GM12864 (cell line): Measurements from ENCODE around the gene KCNJ5.

Source experiments
- DNase-seq: peaks from one replicate; pipeline ENCODE4 v3.0.0-alpha.2; 2011; ENCODE audit warnings: low read depth
- H3K4me3 ChIP-seq: 2 replicates; pipeline ENCODE4 v1.5.1; 2011; ENCODE audit warnings: mild to moderate bottlenecking, low read depth, low read length, control low read depth
- TF ChIP-seq, protein P1 (sequence below): IDR thresholded peaks from 2 replicates; pipeline ENCODE4 v1.5.1; 2011; ENCODE audit warnings: low read depth, mild to moderate bottlenecking, moderate library complexity, low read length, control low read depth, inconsistent platforms; ENCODE audit errors: missing control alignments

KCNJ5 gene

DNA sequence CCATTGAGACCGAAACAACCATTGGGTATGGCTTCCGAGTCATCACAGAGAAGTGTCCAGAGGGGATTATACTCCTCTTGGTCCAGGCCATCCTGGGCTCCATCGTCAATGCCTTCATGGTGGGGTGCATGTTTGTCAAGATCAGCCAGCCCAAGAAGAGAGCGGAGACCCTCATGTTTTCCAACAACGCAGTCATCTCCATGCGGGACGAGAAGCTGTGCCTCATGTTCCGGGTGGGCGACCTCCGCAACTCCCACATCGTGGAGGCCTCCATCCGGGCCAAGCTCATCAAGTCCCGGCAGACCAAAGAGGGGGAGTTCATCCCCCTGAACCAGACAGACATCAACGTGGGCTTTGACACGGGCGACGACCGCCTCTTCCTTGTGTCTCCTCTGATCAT is 20.5 kb downstream of the KCNJ5 start:
- DNase-seq: no peak
- TF ChIP-seq, protein P1, sequence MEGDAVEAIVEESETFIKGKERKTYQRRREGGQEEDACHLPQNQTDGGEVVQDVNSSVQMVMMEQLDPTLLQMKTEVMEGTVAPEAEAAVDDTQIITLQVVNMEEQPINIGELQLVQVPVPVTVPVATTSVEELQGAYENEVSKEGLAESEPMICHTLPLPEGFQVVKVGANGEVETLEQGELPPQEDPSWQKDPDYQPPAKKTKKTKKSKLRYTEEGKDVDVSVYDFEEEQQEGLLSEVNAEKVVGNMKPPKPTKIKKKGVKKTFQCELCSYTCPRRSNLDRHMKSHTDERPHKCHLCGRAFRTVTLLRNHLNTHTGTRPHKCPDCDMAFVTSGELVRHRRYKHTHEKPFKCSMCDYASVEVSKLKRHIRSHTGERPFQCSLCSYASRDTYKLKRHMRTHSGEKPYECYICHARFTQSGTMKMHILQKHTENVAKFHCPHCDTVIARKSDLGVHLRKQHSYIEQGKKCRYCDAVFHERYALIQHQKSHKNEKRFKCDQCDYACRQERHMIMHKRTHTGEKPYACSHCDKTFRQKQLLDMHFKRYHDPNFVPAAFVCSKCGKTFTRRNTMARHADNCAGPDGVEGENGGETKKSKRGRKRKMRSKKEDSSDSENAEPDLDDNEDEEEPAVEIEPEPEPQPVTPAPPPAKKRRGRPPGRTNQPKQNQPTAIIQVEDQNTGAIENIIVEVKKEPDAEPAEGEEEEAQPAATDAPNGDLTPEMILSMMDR: no peak
- H3K4me3 ChIP-seq: no peak overlapping the region

GRCh38 chr11:128913806-128914205 is 22.6 kb downstream of the KCNJ5 start:
- TF ChIP-seq, protein P1: no peak
- H3K4me3 ChIP-seq: no peak overlapping the region
- no peak for DNase-seq

GRCh38 chr11:128914216-128915148 is 23.3 kb downstream of the KCNJ5 start:
- H3K4me3 ChIP-seq: no peak overlapping the region
- TF ChIP-seq, protein P1: no peak
- no peak for DNase-seq

DNA sequence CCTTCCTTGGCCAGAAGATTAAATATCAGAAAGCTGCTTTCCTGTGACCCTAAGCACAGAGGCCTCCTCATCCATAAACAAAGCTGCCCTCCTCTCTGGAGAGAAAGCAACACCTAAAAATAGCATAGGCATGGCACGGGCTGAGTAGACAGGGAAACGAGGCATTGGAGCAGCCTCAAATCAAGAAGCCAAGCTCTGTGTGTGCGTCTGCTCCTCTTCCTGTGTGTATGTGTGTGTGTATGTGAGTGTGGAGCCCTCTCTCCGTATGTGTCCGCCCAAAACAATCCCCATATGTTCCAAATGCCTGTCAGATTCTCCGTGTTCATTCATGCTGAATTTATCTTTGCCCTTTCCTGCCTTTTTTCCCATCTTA is 24.0 kb downstream of the KCNJ5 start:
- no peak overlapping the region for H3K4me3 ChIP-seq
- no peak for DNase-seq
- TF ChIP-seq, protein P1: no peak

- H3K4me3 ChIP-seq: no peak overlapping the region
- no peak for DNase-seq
- TF ChIP-seq, protein P1: no peak
Observed at GRCh38 chr11:128916037-128916572, 24.9 kb downstream of the KCNJ5 start.

DNA sequence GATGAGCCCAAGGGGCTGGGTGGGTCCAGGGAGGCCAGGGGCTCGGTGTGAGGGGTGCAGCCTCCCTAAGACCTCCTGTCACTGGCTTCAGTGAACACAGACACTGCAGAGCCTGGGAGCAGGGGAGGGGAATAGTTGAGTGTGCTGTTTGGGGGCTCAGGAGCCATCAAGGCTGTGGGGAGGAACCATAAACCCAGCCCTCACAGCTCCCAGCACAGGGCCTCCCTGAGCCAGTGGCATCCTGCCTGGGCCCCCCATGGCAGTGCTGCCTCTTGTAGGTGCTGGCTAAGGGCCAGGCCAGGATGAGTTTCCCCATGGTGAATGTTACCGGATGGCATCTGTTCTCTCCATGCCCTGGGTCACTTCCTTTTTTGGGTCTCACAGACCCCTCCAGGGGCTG is 25.5 kb downstream of the KCNJ5 start:
- TF ChIP-seq, protein P1: no peak
- no peak for DNase-seq
- no peak overlapping the region for H3K4me3 ChIP-seq

GRCh38 chr11:128917144-128917724 is 26.1 kb downstream of the KCNJ5 start:
- TF ChIP-seq, protein P1: no peak
- no peak overlapping the region for H3K4me3 ChIP-seq
- no peak for DNase-seq
